KBM-7 (cell line): ENCODE results near the gene DTX1.

Source experiments
- DNase-seq: peaks from one replicate; pipeline ENCODE4 v3.0.0-alpha.2; 2015
- in situ Hi-C: fragments of 300-500 bp; cut with MboI; formaldehyde crosslinking; loops from 2 replicates; pipeline ENCODE4 v1.14.3; 2020; ENCODE audit warnings: low sequenced_read_pairs, low pct_unique_long_range_greater_than_20kb, mixed read lengths

DTX1 gene

GRCh38 chr12:113067987-113068935 lies 11.7 kb downstream of the DTX1 start:
- DNase-seq: no peak

GRCh38 chr12:113069149-113069548 lies 12.6 kb downstream of the DTX1 start:
- in situ Hi-C loops: no loop called here
- no peak for DNase-seq

More at GRCh38 chr12:113067987-113068935, 11.7 kb downstream of the DTX1 start:
- in situ Hi-C loops: no loop called here

GRCh38 chr12:113069751-113070116 lies 13.2 kb downstream of the DTX1 start:
- in situ Hi-C loops: no loop called here
- no peak for DNase-seq

- in situ Hi-C loops: no loop called here
- peak; percentile 47 for DNase-seq
These were observed 13.8 kb downstream of the DTX1 start for GRCh38 chr12:113070117-113070906.

GRCh38 chr12:113071135-113072112 lies 14.9 kb downstream of the DTX1 start:
- in situ Hi-C loops: no loop called here
- DNase-seq: no peak

GRCh38 chr12:113072136-113072535 lies 15.6 kb downstream of the DTX1 start:
- no peak for DNase-seq
- in situ Hi-C loops: no loop called here

GRCh38 chr12:113073586-113073985 lies 17.1 kb downstream of the DTX1 start:
- DNase-seq: no peak
- in situ Hi-C loops: no loop called here

- in situ Hi-C loops: no loop called here
- DNase-seq: no peak
These were observed 18.7 kb downstream of the DTX1 start for GRCh38 chr12:113075137-113075683.

GRCh38 chr12:113077057-113077858 lies 20.7 kb downstream of the DTX1 start:
- in situ Hi-C loops: no loop called here
- DNase-seq: no peak

GRCh38 chr12:113077859-113078255 lies 21.3 kb downstream of the DTX1 start:
- DNase-seq: no peak
- in situ Hi-C loops: no loop called here

GRCh38 chr12:113081873-113082272 lies 25.3 kb downstream of the DTX1 start:
- in situ Hi-C loops: no loop called here
- no peak for DNase-seq

GRCh38 chr12:113082486-113083148 lies 26.1 kb downstream of the DTX1 start:
- in situ Hi-C loops: no loop called here
- DNase-seq: no peak

- in situ Hi-C loops: no loop called here
These were observed 27.4 kb downstream of the DTX1 start for GRCh38 chr12:113083863-113084435.

GRCh38 chr12:113086249-113087164 lies 30.0 kb downstream of the DTX1 start:
- in situ Hi-C loops: no loop called here
- DNase-seq: peak; percentile 43

More at GRCh38 chr12:113083863-113084435, 27.4 kb downstream of the DTX1 start:
- DNase-seq: no peak

- in situ Hi-C loops: no loop called here
- DNase-seq: no peak
These were observed 30.7 kb downstream of the DTX1 start for GRCh38 chr12:113087193-113087592.

- in situ Hi-C loops: no loop called here
- no peak for DNase-seq
These were observed 31.5 kb downstream of the DTX1 start for GRCh38 chr12:113088037-113088436.
